COLO668 (cell line): ENCODE data around the gene TIPIN.
"Not testable (repeated sequence)": the region's sequence is repeated elsewhere in the genome, so short reads cannot be mapped to it uniquely, and the experiment has no call there.

Source experiments
- DNase-seq: peaks from one replicate; lab custom pipeline; 2025; ENCODE audit not compliant: unreplicated experiment; lab: John Stamatoyannopoulos, UW

Gene TIPIN

DNA sequence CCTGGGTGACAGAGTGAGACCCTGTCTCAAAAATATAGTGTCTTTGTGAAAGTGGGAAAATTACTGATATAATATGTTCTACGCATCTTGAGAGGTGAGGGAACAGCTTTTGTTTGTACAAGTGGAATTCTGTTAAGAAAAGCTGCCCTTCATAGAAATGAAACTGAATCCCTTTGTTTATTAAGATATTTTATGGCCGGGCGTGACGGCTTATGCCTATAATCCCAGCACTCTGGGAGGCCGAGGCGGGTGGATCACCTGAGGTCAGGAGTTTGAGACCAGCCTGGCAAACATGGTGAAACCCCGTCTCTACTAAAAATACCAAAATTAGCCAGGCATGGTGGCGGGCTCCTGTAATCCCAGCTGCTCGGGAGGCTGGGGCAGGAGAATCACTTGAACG is 52.1 kb downstream of the TIPIN start:
- DNase-seq = not testable (repeated sequence)

DNA sequence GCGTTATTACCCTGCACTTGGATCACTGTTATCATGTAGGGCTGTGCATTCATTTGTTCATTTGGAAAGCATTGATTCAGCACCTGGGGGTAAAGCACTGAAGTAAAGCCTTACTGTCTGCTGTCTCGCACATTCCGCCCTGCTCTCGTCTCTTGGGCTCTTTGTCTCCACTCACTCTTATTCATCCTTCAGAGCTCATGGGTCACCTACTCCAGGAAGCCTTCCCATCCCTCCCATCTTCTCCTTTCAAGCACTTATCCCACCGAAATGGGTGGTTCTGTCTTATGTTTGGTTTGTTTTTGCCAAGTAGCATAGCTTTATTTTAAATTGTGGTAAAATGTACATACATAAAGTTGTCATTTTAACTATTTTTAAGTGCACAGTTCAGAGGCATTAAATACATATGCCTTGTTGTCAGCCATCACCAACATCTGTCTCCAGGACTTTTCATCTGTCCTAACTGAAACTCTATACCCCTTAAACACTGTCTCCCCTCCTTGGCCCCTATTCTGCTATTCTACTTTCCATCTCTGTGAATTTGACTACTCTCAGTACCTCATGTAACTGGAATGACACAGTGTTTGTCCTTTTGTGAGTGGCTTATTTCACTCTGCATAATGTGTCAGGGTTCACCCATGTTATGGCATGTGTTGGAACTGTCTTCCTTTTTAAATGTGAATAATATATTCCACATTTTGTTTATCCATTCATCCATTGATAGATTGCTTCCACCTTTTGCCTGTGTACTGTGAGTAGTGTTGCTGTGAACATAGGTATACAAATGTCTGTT is 53.8 kb downstream of the TIPIN start:
- no peak for DNase-seq

DNA sequence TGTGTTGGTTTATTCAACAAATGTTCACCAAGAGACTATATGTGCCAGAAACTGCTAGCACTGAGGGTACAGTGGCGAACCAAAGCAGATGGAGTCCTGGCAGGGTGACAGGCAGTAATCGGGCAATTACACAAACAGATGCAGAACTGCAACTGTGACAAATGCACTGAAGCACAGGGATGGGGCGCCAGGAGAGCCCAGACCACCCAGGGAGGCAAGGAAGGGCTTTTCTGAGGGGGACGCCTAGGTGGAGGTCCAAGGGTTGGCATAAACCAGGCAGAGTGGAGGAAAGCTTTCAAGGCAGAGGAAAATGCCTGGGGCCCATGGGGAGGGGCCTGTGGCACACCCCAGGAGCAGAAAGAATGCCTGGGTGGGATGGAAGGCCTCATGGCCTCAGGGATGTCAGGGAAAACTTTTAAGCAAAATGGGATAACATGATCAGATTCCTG is 57.7 kb downstream of the TIPIN start:
- no peak for DNase-seq

DNA sequence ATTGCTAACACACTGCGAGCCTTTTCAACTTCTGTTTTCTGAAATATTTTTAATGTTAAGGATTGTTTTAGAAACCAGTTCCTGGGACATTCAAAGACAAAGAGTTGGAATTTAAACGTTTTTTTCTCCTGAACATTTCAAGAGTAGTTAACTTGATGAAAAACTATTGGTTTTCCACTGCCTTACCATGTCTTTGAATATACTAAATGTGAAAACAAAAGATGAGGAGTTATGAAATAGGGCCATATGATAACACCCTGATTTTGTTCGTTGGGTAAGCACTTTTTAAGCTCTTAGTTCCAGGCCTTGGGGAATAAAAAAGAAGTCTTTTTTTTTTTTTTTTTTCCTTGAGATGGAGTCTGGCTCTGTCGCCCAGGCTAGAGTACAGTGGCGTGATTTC is 60.3 kb downstream of the TIPIN start:
- no peak for DNase-seq

DNA sequence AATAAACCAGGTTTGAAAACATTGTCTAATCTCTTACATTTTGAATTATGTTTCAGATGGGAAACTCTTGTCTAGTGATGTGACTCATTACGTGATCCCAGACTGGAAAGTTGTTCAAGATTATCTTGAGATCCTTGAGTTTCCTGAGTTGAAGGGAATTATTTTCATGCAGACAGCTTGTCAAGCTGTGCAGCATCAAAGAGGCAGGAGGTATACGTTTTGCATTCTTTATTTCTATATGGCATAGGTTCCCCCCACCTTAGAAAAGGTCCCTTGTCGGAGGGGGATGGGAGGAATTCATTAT is 61.6 kb downstream of the TIPIN start:
- DNase-seq = no peak

DNA sequence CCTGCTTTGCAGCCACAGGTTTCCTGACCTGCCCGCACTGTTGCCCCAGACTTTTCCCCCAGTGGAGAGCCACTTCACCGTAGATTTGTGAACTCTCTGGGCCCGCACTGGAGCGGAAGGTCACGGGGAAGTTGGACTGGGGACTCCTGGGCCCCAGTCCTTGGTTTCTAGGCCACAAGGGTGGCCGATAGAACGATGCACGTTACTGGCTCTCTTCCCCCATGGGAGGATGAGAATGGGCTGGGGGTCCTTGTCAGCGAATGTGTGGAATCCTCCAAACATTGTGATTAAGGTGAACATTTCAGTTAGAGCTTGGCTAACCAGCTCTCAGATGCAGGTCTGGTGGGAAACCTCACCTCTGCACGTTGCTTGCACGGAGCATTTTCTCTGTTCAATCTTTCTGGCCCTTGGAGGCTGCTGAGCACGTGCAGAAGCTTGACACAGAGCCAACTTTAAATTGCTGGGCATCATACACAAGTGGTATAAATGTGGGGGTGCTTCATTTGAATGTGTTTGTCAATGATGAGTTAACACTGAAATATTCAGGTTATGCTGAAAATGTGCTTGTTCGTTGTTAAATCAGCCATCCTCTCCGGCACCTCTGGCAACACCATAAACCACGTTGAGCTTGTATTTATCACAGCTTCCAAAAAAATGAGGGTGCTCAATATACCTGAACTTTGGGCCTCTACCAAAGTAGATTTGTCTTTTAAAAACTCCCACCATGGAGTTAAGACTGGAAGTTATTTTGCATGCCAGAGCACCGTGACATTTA is 62.1 kb downstream of the TIPIN start:
- peak; percentile 24 for DNase-seq

DNA sequence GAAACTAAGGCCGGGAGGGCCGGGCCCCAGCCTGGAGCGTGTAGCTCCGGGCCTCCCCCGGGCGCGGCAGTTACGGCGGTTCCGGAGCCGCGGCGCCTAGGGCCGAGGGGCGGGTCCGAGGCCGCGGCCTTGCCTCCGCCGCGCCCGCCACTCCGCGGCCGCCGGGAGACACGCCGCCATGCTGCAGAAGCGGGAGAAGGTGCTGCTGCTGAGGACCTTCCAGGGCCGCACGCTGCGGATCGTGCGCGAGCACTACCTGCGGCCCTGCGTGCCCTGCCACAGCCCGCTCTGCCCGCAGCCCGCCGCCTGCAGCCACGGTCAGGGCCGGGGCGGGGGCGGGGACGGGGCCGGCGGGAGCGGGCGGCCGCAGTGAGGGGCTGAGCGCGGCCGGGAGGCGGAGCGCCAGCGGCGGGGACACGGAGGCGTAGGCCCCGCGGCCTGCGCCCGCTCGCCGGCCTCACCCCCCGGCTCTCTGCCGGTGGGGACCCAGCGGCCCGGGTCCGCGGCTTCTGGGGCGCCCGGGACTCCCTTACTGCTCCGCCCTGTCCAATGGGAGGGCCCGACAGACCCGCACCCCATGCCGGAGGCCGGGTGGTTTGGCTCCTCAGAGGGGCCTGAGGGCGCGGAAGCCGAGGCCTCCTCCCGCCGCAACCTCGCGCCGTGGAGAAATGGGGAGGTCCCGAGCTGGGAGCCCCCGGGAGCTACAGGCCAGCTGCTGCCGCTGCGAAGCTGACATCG is 62.9 kb downstream of the TIPIN start, which contains the start of gene DIS3L:
TSS of gene DIS3L (plus strand) at position 150 of the 738 bp plus-strand sequence. CDS start at position 179, 29 bp downstream.
- DNase-seq = peak; percentile 92

DNA sequence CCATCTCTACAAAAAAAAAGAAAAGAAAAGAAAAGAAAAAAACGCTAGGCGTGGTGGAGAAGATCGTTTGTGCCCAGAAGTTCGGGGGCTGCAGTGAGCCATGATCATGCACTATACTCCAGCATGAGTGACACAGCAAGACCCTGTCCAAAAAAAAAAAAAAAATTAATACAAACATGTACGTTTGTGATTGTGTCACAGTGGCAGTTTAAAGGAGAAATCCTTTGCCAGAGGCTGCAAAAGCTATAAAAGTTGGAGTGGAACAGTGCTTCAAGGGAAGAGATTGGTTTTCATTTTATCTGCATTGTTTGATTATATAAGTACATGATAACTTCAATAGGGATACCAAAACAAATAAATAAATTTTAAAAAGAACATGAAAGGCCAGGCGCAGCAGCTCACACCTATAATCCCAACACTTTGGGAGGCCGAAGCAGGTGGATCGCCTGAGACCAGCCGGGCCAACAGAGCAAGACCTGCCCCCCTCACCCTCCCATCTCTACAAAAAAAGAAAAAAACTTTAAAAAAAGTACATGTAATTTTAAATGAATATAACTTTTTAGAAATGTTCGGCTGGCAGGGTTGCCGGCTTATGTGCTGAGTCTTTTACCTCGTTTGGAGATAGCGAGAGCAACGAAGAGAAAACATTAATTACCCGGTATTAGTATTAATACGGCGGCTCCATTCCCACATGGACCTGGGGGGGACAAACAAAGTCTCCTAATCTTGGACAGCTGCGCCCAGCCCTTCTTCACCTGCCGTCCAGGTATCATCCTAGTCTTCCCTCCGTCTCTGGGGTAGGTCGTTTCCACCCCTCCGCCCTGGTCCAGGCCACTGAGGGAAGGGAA is 63.7 kb downstream of the TIPIN start:
- DNase-seq = no peak

DNA sequence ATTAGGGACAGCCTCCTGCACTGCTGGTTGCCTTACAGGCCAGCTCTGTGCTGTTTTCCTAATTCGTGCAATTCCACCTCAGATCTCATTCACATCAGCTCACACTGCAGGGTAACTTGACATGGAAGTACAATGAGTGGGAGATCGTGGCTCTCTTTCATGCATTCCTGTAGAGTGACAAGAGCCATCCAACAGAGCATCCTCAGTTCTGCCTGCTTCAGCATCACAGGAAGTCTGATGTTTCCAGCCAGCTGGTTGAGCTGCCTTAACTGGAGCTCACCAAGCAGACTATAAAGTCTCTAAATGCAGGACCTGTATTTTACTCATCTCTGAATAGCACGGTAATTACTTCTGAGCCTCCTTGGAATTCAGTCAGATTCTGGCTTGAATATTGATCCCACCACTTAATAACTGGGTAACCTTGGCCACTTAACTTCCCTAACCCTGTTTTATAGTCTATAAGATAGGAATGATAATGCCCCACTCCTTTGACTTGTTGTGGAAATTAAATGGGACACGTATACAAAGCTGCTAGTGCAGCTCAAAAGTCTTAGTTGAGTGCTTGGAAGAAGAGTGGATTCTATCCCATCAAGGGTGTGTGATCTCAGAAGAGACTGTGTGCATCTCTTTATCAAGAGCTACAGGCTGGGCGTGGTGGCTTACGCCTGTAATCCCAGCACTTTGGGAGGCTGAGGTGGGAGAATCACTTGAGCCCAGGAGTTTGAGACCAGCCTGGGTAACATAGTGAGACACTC is 64.5 kb downstream of the TIPIN start:
- no peak for DNase-seq

- no peak for DNase-seq
Observed at GRCh38 chr15:66290518-66290917, 66.0 kb downstream of the TIPIN start.

DNA sequence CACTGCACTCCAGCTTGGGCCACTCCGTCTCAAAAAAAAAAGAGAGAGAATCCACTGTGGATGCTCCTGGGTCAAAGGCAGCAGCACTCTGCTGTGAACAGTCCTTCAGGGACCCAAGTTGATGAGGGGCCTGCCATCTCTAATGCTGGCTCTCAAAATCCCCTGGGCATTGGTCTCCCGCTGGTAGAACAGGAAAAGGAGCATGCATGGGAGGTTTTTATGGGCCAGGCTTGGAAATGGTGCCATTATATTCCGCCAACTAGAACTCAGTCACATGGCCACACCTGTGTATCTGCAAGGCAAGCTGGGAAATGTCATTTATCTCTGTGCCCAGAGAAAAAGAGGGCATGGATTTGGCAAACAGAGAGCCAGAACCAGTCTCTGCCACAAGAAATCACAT is 66.5 kb downstream of the TIPIN start:
- DNase-seq = no peak

DNA sequence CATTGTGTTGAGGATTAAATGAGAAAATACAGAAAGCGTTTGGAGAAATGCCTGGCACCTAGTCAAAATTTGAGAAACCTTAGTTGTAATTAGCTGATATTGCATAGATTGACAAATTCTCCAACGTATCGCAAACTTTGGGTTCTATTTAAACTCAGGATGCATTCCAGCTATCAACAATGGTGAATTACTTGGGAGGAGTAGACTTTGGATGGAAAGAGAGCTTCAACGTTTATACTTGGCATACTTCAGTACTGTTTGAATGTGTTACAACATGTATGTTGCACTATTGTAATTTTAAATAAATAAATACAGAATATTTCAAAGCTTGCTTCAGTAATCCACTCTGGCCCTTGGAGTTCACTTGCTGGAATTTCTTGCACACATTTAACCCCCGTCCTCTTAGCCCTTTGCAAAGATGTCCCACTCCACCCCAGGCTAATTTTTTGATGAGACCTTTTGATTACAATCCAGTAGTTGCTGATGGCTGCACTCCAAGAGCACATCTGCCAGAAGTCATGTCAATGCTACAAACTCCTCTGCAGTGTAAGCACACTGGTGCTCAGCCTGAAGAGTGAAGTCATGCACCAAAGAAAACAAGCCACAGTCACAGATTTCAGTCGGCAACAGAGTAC is 67.8 kb downstream of the TIPIN start:
- no peak for DNase-seq

DNA sequence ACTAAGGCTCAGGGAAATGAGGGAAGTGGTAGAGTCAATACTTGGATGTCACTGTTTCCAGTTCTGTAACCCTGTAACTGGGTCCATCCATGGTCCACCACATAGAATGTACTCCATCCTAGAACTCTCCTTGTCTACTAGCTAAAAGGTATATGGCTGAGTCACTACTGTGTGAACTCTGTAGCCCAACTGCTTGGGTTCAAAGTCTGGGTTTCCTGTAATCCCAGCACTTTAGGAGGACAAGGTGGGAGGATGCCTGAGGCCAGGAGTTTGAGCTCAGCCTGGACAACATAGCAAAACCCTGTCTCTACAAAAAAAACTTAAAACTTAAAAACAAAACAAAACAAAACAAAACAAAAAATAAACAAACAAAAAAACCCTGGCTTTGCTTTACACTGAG is 68.4 kb downstream of the TIPIN start:
- no peak for DNase-seq

DNA sequence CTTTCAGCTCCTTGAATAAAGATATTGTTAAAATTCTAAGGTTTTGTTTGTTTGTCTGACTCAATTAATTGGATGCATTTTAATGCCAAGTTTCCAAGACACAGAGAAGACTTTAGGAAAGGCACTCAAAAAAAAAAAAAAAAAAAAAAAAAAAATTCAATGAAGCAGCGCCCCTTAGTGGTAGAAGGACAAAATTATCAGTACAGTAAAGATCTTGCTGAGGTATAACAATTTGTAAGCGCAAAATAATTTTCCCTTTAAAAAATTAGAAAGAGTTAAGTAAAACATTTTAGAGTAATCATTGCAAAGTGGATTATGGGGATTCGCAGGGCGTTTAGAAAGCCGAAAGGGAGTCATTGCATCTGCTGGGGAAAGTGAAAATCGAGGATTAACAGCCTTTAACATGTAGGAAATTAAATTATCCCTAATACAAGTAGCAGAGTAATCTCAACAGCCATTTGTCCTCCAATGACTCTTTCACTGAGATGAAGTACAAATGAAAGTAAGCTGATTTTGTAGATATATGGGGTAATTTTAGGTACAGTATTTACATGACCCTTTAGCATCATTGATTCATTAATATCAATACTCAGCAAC is 68.9 kb downstream of the TIPIN start:
- no peak for DNase-seq
